Smooth muscle cell (in vitro differentiated cells): Measurements from ENCODE around the gene ARID1B. TPM values are rescaled to one million over a fixed set of nuclear protein-coding genes. Genes with fewer than 3 reads are reported as not detected.

ENCODE experiments used
- DNase-seq: peaks from one replicate; lab custom pipeline; 2025; ENCODE audit not compliant: unreplicated experiment; lab: John Stamatoyannopoulos, UW
- H2AFZ ChIP-seq: fragments of 200-600 bp; sonication (generic); 2 replicates; pipeline ENCODE4 v1.6.0; 2016; ENCODE audit warnings: antibody characterized with exemption, low read depth, mild to moderate bottlenecking
- H3F3A ChIP-seq: fragments of 200-600 bp; sonication (generic); 2 replicates; pipeline ENCODE4 v1.6.0; 2017; ENCODE audit warnings: antibody characterized with exemption, low read depth
- H3K27ac ChIP-seq: fragments of 200-600 bp; sonication (generic); 2 replicates; pipeline ENCODE4 v1.5.1; 2016; ENCODE audit warnings: low read depth, mild to moderate bottlenecking
- H3K27me3 ChIP-seq: fragments of 200-600 bp; sonication (generic); 2 replicates; pipeline ENCODE4 v1.6.1; 2016; ENCODE audit warnings: low read depth, mild to moderate bottlenecking
- H3K36me3 ChIP-seq: fragments of 200-600 bp; sonication (generic); 2 replicates; pipeline ENCODE4 v1.5.1; 2016; ENCODE audit warnings: low read depth
- H3K4me1 ChIP-seq: fragments of 200-600 bp; sonication (generic); 2 replicates; pipeline ENCODE4 v1.5.1; 2016; ENCODE audit warnings: low read depth
- H3K4me2 ChIP-seq: fragments of 200-600 bp; sonication (generic); 2 replicates; pipeline ENCODE4 v1.6.0; 2016; ENCODE audit warnings: mild to moderate bottlenecking
- H3K4me3 ChIP-seq: fragments of 200-600 bp; sonication (generic); 2 replicates; pipeline ENCODE4 v1.5.1; 2016; ENCODE audit warnings: mild to moderate bottlenecking
- H3K79me2 ChIP-seq: fragments of 200-600 bp; sonication (generic); 2 replicates; pipeline ENCODE4 v1.6.0; 2016; ENCODE audit warnings: low read depth, mild to moderate bottlenecking
- H3K9ac ChIP-seq: fragments of 200-600 bp; sonication (generic); 2 replicates; pipeline ENCODE4 v1.6.0; 2016; ENCODE audit warnings: low read depth
- H3K9me3 ChIP-seq: fragments of 200-600 bp; sonication (generic); replicated peaks from 2 replicates; pipeline ENCODE4 v1.5.1; 2016; ENCODE audit warnings: low read depth
- H4K20me1 ChIP-seq: fragments of 200-600 bp; sonication (generic); 2 replicates; pipeline ENCODE4 v1.6.0; 2016; ENCODE audit warnings: low read depth
- CTCF ChIP-seq: fragments of 200-600 bp; sonication (generic); IDR thresholded peaks from 2 replicates; pipeline ENCODE4 v1.5.1; 2017; ENCODE audit warnings: borderline replicate concordance, mild to moderate bottlenecking, antibody characterized with exemption; ENCODE audit not compliant: insufficient read depth, poor library complexity, severe bottlenecking
- WGBS: methylation state at CpG from one replicate; pipeline ENCODE4 v1.1.7; 2016; ENCODE audit warnings: low lambda C conversion rate; 5-methylcytosine and 5-hydroxymethylcytosine counted together
- polyA plus RNA-seq: library from polyadenylated mRNA; unstranded; fragments of >200 nt; fragmentation: Nextera tagmentation; extraction: Ambion mirVana; gene quantifications from 2 replicates; pipeline ENCODE4 v1.2.1, GENCODE V29; 2016
- total RNA-seq: library from RNA; depleted of rRNA; stranded (reverse); fragments of >200 nt; gene quantifications from 2 replicates; pipeline ENCODE4 v1.2.3, GENCODE V29; 2014

The ARID1B gene
- total and polyA plus RNA-seq, 2 experiments from 2014 or later, result 30.1 to 65.4 TPM

GRCh38 chr6:156797901-156798735 lies 20.9 kb downstream of the ARID1B start:
- no peak for DNase-seq
- H4K20me1 ChIP-seq, result peaks cover 100% of the 10 kb centered on the region
- TF ChIP-seq CTCF, result no peak
- peaks cover 10% of the 10 kb centered on the region for H3K4me1 ChIP-seq
- H2AFZ ChIP-seq, result no peak overlapping the region
- H3K9me3 ChIP-seq, result no peaks in the 10 kb centered on the region
- H3K9ac ChIP-seq, result no peak overlapping the region
- H3F3A ChIP-seq, result peaks cover 8% of the 10 kb centered on the region
- WGBS, result 92% methylated on average over 19 of the region's 19 CpGs
- H3K4me2 ChIP-seq, result no peak overlapping the region
- no peak overlapping the region for H3K4me3 ChIP-seq
- no peaks in the 10 kb centered on the region for H3K27me3 ChIP-seq
- H3K27ac ChIP-seq, result no peak overlapping the region
- H3K79me2 ChIP-seq, result peaks cover 98% of the 10 kb centered on the region
- H3K36me3 ChIP-seq, result no peaks in the 10 kb centered on the region

- H3K27ac ChIP-seq, result no peak overlapping the region
- no peaks in the 10 kb centered on the region for H3K9me3 ChIP-seq
- no peak for TF ChIP-seq CTCF
Observed at GRCh38 chr6:156801712-156802111, 24.5 kb downstream of the ARID1B start.

GRCh38 chr6:156803353-156803752 lies 26.2 kb downstream of the ARID1B start:
- Histone ChIP-seq H3K4me1 (peaks cover 1% of the 10 kb centered on the region), H3K4me3 (no peak overlapping the region), H4K20me1 (peaks cover 100% of the 10 kb centered on the region), H3K36me3 (no peaks in the 10 kb centered on the region), H3K4me2 (no peak overlapping the region), H3K9me3 (no peaks in the 10 kb centered on the region), H3K27me3 (no peaks in the 10 kb centered on the region), H3K27ac (no peak overlapping the region), H2AFZ (no peak overlapping the region), H3K9ac (no peak overlapping the region), H3F3A (peaks cover 5% of the 10 kb centered on the region), H3K79me2 (peaks cover 100% of the 10 kb centered on the region)
- no peak for TF ChIP-seq CTCF
- 89% methylated on average over 2 of the region's 2 CpGs for WGBS
- no peak for DNase-seq

More at GRCh38 chr6:156801712-156802111, 24.5 kb downstream of the ARID1B start:
- H3K79me2 ChIP-seq, result peaks cover 100% of the 10 kb centered on the region
- no peak overlapping the region for H3K4me3 ChIP-seq
- H2AFZ ChIP-seq, result no peak overlapping the region
- H3F3A ChIP-seq, result peaks cover 5% of the 10 kb centered on the region
- H3K36me3 ChIP-seq, result no peaks in the 10 kb centered on the region
- H3K4me2 ChIP-seq, result no peak overlapping the region
- H3K9ac ChIP-seq, result no peak overlapping the region
- peaks cover under 1% of the 10 kb centered on the region for H3K4me1 ChIP-seq
- 92% methylated on average over 6 of the region's 6 CpGs for WGBS
- no peaks in the 10 kb centered on the region for H3K27me3 ChIP-seq
- H4K20me1 ChIP-seq, result peaks cover 100% of the 10 kb centered on the region
- DNase-seq, result no peak
